Sigmoid colon (tissue), 7 donors: Measurements from ENCODE around the gene EIF4EBP2. TPM values are rescaled to one million over a fixed set of nuclear protein-coding genes. Genes with fewer than 3 reads are reported as not detected.

Experiments
- DNase-seq: peaks from one replicate; pipeline ENCODE4 v3.0.0-alpha.2; 2019
- H3K27ac ChIP-seq, 4 donors: fragments of 200-600 bp; sonication (generic); one replicate each; pipeline ENCODE4 v1.5.1; 2016 to 2019; ENCODE audit warnings: mild to moderate bottlenecking in 1 of 4
- H3K27me3 ChIP-seq, 3 donors: fragments of 200-600 bp; sonication (generic); one replicate each; pipeline ENCODE4 v1.5.1; 2019; ENCODE audit warnings: mild to moderate bottlenecking in 1 of 3
- H3K36me3 ChIP-seq, 4 donors: fragments of 200-600 bp; sonication (generic); one replicate each; pipeline ENCODE4 v1.5.1; 2016 to 2019
- H3K4me1 ChIP-seq, 4 donors: fragments of 200-600 bp; sonication (generic); one replicate each; pipeline ENCODE4 v1.5.1; 2017 to 2019
- H3K4me3 ChIP-seq, 4 donors: fragments of 200-600 bp; sonication (generic); one replicate each; pipeline ENCODE4 v1.5.1; 2017 to 2019; ENCODE audit warnings: mild to moderate bottlenecking in 2 of 4, moderate library complexity in 1 of 4
- H3K9me3 ChIP-seq, 4 donors: fragments of 200-600 bp in 3 of 4; sonication (generic) in 3 of 4; one replicate each; pipeline versions ENCODE4 v1.5.1 to v1.6.1; 2013 to 2019
- CTCF ChIP-seq, 4 experiments: fragments of 450-650 bp in 3 of 4; fragments of 200-600 bp in 1 of 4; IDR thresholded peaks; one replicate each; pipeline ENCODE4 v1.5.1; 2016 to 2019; ENCODE audit warnings: antibody characterized with exemption in 4 of 4, mild to moderate bottlenecking in 3 of 4, moderate library complexity in 2 of 4
- EP300 ChIP-seq, 4 donors: sonication (generic); formaldehyde crosslinking; IDR thresholded peaks; one replicate each; pipeline ENCODE4 v1.6.1; 2017; ENCODE audit warnings: antibody characterized with exemption in 4 of 4
- POLR2A ChIP-seq, 2 donors: fragments of 450-650 bp; IDR thresholded peaks; one replicate each; pipeline ENCODE4 v1.6.1; 2016; ENCODE audit warnings: antibody characterized with exemption in 2 of 2, mild to moderate bottlenecking in 2 of 2, moderate library complexity in 2 of 2
- POLR2AphosphoS5 ChIP-seq, 4 donors: sonication (generic); formaldehyde crosslinking; IDR thresholded peaks; one replicate each; pipeline ENCODE4 v1.6.1; 2017; ENCODE audit warnings: antibody characterized with exemption in 4 of 4
- WGBS, 2 donors: extraction: QIAGEN DNeasy Blood & Tissue Kit; methylation state at CpG; one replicate each; pipeline ENCODE4 v1.1.7; 2013; 5-methylcytosine and 5-hydroxymethylcytosine counted together
- intact Hi-C: fragments of 100-400 bp; cut with DNase I; formaldehyde crosslinking; loops from one replicate; pipeline ENCODE4 v1.15.1; 2023
- polyA plus RNA-seq, 3 donors: library from polyadenylated mRNA; stranded (reverse); fragments of 200-250 nt; gene quantifications; one replicate each; pipeline ENCODE4 v1.2.3, GENCODE V29; 2013
- total RNA-seq, 4 donors: library from RNA; depleted of rRNA; stranded (reverse); fragments of >200 nt; gene quantifications; one replicate each; pipeline ENCODE4 v1.1.0, GENCODE V29; 2016
- donor health status: healthy with polysubstance abuse.
- donor health status: Bipolar disorder and iron deficiency.
- donor health status: healthy.

The EIF4EBP2 gene
- total and polyA plus RNA-seq, 7 donors: 34.7 to 102 (median 73.1) TPM

GRCh38 chr10:70440296-70441160 is 36.6 kb downstream of the EIF4EBP2 start:
- no peak for DNase-seq
- Histone ChIP-seq H3K27me3 (peaks cover 17 to 26% (median 18%) of the 10 kb centered on the region in 3 donors), H3K4me3 (peak overlapping the region in 3 of 4 donors; percentile 16 to 29 (median 17)), H3K9me3 (no peaks in the 10 kb centered on the region), H3K4me1 (peaks cover 0 to 25% (median 18%) of the 10 kb centered on the region in 4 donors), H3K36me3 (no peaks in the 10 kb centered on the region), H3K27ac (no peak overlapping the region)
- intact Hi-C loops: no loop called here
- 4 to 5% methylated on average over 69 of the region's 69 CpGs for WGBS, 2 donors
- TF ChIP-seq CTCF (IDR thresholded peaks at IDR 0.05) (no peak), EP300 (IDR thresholded peaks at IDR 0.05) (no peak), POLR2A (IDR thresholded peaks at IDR 0.05) (no peak), POLR2AphosphoS5 (IDR thresholded peaks at IDR 0.05) (no peak)

DNA sequence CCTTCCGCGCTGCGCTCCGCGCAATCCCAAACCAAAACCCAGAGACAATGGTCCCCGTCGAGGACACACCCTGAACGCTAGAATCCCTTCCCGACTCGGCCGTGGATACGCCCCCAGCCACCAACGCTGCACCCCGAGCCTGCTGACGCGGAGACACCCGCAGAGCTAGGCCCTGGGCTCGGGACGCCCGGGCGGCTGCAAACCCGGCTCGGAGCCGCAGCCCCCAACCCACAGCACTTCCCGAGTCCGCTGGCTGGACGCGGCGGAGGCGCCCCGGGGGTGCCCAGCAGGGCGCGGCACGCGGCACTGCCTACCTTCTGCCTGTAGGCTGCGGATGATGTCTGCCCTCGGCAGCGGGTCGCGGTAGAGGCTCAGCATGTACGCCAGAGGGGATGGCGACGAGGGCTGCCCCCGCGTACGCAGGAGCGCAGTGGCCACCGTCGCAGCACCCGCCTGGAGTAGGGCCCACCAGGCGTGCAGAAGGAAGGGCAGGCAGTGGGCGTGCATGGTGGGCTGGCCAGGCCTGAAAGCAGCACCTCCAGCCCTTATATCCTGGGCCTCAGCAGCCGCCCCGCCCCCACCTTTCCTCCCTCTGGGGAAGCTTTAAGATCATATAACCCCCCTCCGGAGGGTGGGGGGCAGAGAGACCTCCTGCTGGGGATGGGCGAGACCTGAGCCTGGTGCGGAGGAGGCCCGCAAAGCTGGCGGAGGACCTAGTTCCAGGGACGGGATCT is 37.4 kb downstream of the EIF4EBP2 start, which contains the start of gene NODAL:
TSS of gene NODAL (minus strand) at position 521 of the 734 bp plus-strand sequence. CDS start at position 507, 14 bp downstream.
- Histone ChIP-seq H3K27ac (no peak within 1 kb of the TSS), H3K36me3 (no peaks in the 10 kb centered on the region), H3K27me3 (peaks cover 17 to 26% (median 18%) of the 10 kb centered on the region in 3 donors), H3K4me3 (peak within 1 kb of the TSS in 3 of 4 donors; percentile 16 to 29 (median 17)), H3K9me3 (no peaks in the 10 kb centered on the region), H3K4me1 (peaks cover 0 to 33% (median 26%) of the 10 kb centered on the region in 4 donors)
- WGBS, 2 donors: 9 to 13% methylated on average over 60 of the region's 60 CpGs
- no peak for DNase-seq
- intact Hi-C loops: no loop called here
- TF ChIP-seq EP300 (IDR thresholded peaks at IDR 0.05): no peak
- no peak for TF ChIP-seq POLR2AphosphoS5 (IDR thresholded peaks at IDR 0.05)
- TF ChIP-seq CTCF (IDR thresholded peaks at IDR 0.05): no peak
- no peak for TF ChIP-seq POLR2A (IDR thresholded peaks at IDR 0.05)

- intact Hi-C loops: no loop called here
- no peak for TF ChIP-seq POLR2A (IDR thresholded peaks at IDR 0.05)
- TF ChIP-seq CTCF (IDR thresholded peaks at IDR 0.05): no peak
- no peak for TF ChIP-seq EP300 (IDR thresholded peaks at IDR 0.05)
- no peak for TF ChIP-seq POLR2AphosphoS5 (IDR thresholded peaks at IDR 0.05)
- peaks cover 0 to 39% (median 32%) of the 10 kb centered on the region in 4 donors for H3K4me1 ChIP-seq
- no peak for DNase-seq
- H3K36me3 ChIP-seq: no peaks in the 10 kb centered on the region
- no peaks in the 10 kb centered on the region for H3K9me3 ChIP-seq
- peaks cover 17 to 26% (median 18%) of the 10 kb centered on the region in 3 donors for H3K27me3 ChIP-seq
- no peak overlapping the region for H3K27ac ChIP-seq
- no peak overlapping the region for H3K4me3 ChIP-seq
- 16 to 33% methylated on average over 12 of the region's 12 CpGs for WGBS, 2 donors
Measured at GRCh38 chr10:70441895-70442309, 38.0 kb downstream of the EIF4EBP2 start.

GRCh38 chr10:70442332-70442988 is 38.5 kb downstream of the EIF4EBP2 start:
- Histone ChIP-seq H3K27me3 (peaks cover 17 to 26% (median 18%) of the 10 kb centered on the region in 3 donors), H3K36me3 (no peaks in the 10 kb centered on the region), H3K27ac (no peak overlapping the region), H3K4me1 (peaks cover 0 to 44% (median 33%) of the 10 kb centered on the region in 4 donors), H3K9me3 (no peaks in the 10 kb centered on the region), H3K4me3 (no peak overlapping the region)
- intact Hi-C loops: no loop called here
- TF ChIP-seq CTCF (IDR thresholded peaks at IDR 0.05) (no peak), POLR2AphosphoS5 (IDR thresholded peaks at IDR 0.05) (no peak), POLR2A (IDR thresholded peaks at IDR 0.05) (no peak)
- WGBS, 2 donors: 34 to 73% methylated on average over 6 of the region's 6 CpGs
- no peak for DNase-seq
